Transverse colon (tissue), 3 donors: ENCODE data around the gene TMED1.

Source experiments
- CTCF ChIP-seq, 5 experiments: fragments of 200-600 bp in 3 of 5; fragments of 450-650 bp in 2 of 5; sonication (generic) in 3 of 5; IDR thresholded peaks; 1 replicate in 2 of 5; 2 replicates in 3 of 5; pipeline ENCODE4 v1.5.1; 2016 to 2017; ENCODE audit warnings: antibody characterized with exemption in 5 of 5, inconsistent platforms in 3 of 5, mild to moderate bottlenecking in 2 of 5, moderate library complexity in 1 of 5
- EP300 ChIP-seq: sonication (generic); formaldehyde crosslinking; IDR thresholded peaks from one replicate; pipeline ENCODE4 v1.6.1; 2017; ENCODE audit warnings: antibody characterized with exemption, low read depth
- POLR2A ChIP-seq: fragments of 450-650 bp; IDR thresholded peaks from one replicate; pipeline ENCODE4 v1.6.1; 2016; ENCODE audit warnings: antibody characterized with exemption, mild to moderate bottlenecking, moderate library complexity

- TF ChIP-seq EP300 (no peak), CTCF (IDR thresholded peaks at IDR 0.05) (no peak), POLR2A (no peak)
These were observed 53.2 kb downstream of the TMED1 start for GRCh38 chr19:10782795-10783194.
